Measurements from ENCODE around the gene KNDC1.

Gene KNDC1

DNA sequence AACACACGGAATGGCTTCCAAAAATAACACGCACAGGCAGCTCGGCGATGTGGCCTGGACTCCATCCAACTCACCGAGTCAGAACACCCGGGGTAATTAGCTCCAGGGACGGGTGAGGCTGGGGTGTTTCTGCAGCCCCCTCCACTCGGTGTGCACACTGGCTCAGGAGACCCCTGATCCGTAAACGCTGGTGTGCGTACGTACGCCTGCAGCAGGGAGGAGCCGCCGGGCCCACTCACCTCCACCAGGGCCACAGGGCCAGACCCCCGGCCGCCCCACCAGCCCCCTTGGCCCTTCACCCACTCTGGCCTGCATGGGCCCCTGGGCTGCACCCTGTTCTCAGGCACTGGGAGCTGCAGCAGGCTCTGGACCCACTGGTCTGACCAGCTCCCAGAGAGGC lies 47.6 kb downstream of the KNDC1 start:
- H3K4me3 ChIP-seq (ENCODE audit: low read depth, low read length) = no peak overlapping the region
- DNase-seq (ENCODE audit: low read depth, low spot score) = no peak
- no peak for TF ChIP-seq CTCF (IDR thresholded peaks at IDR 0.05; ENCODE audit: low read depth, low read length)
- in situ Hi-C loops (cut with HindIII; ENCODE audit: low sequenced_read_pairs) = no loop called here

- in situ Hi-C loops (cut with HindIII; ENCODE audit: low sequenced_read_pairs) = no loop called here
- no peak overlapping the region for H3K4me3 ChIP-seq (ENCODE audit: low read depth, low read length)
- no peak for TF ChIP-seq CTCF (IDR thresholded peaks at IDR 0.05; ENCODE audit: low read depth, low read length)
- no peak for DNase-seq (ENCODE audit: low read depth, low spot score)
Measured at GRCh38 chr10:133208466-133208865, 48.4 kb downstream of the KNDC1 start.

GRCh38 chr10:133209117-133209516 lies 49.1 kb downstream of the KNDC1 start:
- DNase-seq (ENCODE audit: low read depth, low spot score) = no peak
- no peak for TF ChIP-seq CTCF (IDR thresholded peaks at IDR 0.05; ENCODE audit: low read depth, low read length)
- in situ Hi-C loops (cut with HindIII; ENCODE audit: low sequenced_read_pairs) = no loop called here

DNA sequence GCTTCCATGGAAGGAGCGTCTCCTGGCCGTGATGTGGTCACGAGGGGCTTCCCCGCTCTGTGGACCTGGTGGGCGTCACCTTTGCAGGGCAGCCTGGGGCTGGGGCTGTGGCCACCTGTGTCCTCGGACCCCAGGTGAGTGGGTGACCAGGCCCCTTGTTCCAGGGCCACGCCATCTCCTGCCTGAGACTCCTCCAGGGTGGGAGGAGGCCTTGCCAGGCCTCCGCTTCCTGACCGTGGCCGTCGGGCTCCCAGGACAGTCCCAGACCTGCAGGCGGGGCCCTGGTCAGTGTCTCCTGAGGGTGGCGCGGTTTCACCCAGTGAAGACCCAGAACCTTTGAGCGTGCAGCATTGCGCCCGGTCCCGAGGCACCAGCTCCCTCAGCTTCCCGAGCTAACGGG lies 49.6 kb downstream of the KNDC1 start:
- no peak overlapping the region for H3K4me3 ChIP-seq (ENCODE audit: low read depth, low read length)
- in situ Hi-C loops (cut with HindIII; ENCODE audit: low sequenced_read_pairs) = no loop called here
- DNase-seq (ENCODE audit: low read depth, low spot score) = no peak
- no peak for TF ChIP-seq CTCF (IDR thresholded peaks at IDR 0.05; ENCODE audit: low read depth, low read length)

More at GRCh38 chr10:133209117-133209516, 49.1 kb downstream of the KNDC1 start:
- H3K4me3 ChIP-seq (ENCODE audit: low read depth, low read length) = no peak overlapping the region

- no peak for DNase-seq (ENCODE audit: low read depth, low spot score)
- no peak for TF ChIP-seq CTCF (IDR thresholded peaks at IDR 0.05; ENCODE audit: low read depth, low read length)
- in situ Hi-C loops (cut with HindIII; ENCODE audit: low sequenced_read_pairs) = no loop called here
- no peak overlapping the region for H3K4me3 ChIP-seq (ENCODE audit: low read depth, low read length)
Measured at GRCh38 chr10:133210398-133211140, 50.5 kb downstream of the KNDC1 start.

DNA sequence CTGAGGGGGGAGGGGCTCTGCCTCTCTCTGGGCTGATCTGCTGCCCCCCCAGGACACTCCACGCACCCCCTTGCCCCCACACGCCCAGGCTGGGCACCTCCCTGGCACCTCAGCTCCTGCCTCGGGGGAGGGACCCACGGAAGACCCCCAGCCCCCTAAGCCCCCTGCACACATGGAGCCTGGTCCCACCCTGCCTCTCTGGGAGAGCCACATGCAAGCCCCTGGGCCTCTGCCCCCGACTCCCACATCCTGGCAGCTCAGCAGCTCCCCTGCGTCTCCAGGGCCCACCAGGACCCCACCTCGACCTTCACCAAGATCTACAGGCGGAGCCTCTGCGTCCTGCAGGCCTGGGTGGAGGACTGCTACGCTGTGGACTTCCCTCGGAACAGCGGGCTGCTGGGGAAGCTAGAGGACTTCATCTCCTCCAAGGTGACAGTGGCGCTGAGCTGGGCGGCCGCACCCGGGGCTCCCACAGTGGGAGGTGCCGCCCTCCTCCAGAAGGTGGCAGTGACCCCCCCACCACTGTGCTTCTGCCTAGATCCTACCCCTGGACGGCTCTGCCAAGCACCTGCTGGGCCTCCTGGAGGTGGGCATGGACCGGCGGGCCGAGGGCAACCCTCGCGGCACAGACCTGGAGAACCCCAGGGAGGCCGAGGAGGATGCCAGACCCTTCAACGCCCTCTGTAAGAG lies 51.3 kb downstream of the KNDC1 start:
- in situ Hi-C loops (cut with HindIII; ENCODE audit: low sequenced_read_pairs) = no loop called here
- TF ChIP-seq CTCF (IDR thresholded peaks at IDR 0.05; ENCODE audit: low read depth, low read length) = no peak
- DNase-seq (ENCODE audit: low read depth, low spot score) = no peak
- H3K4me3 ChIP-seq (ENCODE audit: low read depth, low read length) = no peak overlapping the region
